SK-N-SH treated with all-trans-retinoic acid at 6 μM for 48 hours (cell line): ENCODE data around the gene CAND2.

Experiments used
- CSDC2 ChIP-seq: fragments of 250-450 bp; sonication (Bioruptor Pico); IDR thresholded peaks from 2 replicates; pipeline ENCODE4 v1.5.0; 2020; ENCODE audit warnings: mild to moderate bottlenecking, moderate library complexity
- RARB ChIP-seq: fragments of 250-450 bp; sonication (Bioruptor Pico); IDR thresholded peaks from 2 replicates; pipeline ENCODE4 v1.8.0; 2021; ENCODE audit warnings: mild to moderate bottlenecking, moderate library complexity
- SNAI2 ChIP-seq: fragments of 250-450 bp; sonication (Bioruptor Pico); IDR thresholded peaks from 2 replicates; pipeline ENCODE4 v1.5.0; 2020; ENCODE audit warnings: mild to moderate bottlenecking, moderate library complexity
- ZC3H10 ChIP-seq: fragments of 250-450 bp; sonication (Bioruptor Pico); IDR thresholded peaks from 2 replicates; pipeline ENCODE4 v1.5.1; 2021; ENCODE audit warnings: mild to moderate bottlenecking, moderate library complexity
- ZFP3 ChIP-seq: fragments of 250-450 bp; sonication (Bioruptor Pico); IDR thresholded peaks from 2 replicates; pipeline ENCODE4 v1.5.0; 2020; ENCODE audit warnings: mild to moderate bottlenecking, moderate library complexity
- ZNF8 ChIP-seq: fragments of 450-650 bp; formaldehyde crosslinking; IDR thresholded peaks from 2 replicates; pipeline ENCODE4 v1.5.0; 2020; ENCODE audit warnings: mild to moderate bottlenecking, moderate library complexity
- TF ChIP-seq, protein P1 (sequence below): fragments of 250-450 bp; sonication (Bioruptor Pico); IDR thresholded peaks from 2 replicates; pipeline ENCODE4 v1.8.0; 2020; ENCODE audit warnings: mild to moderate bottlenecking, moderate library complexity, borderline replicate concordance
- TF ChIP-seq, protein P2 (sequence below): fragments of 250-450 bp; sonication (Bioruptor Pico); IDR thresholded peaks from 2 replicates; pipeline ENCODE4 v1.5.1; 2020; ENCODE audit warnings: low read depth, mild to moderate bottlenecking, moderate library complexity

DNA sequence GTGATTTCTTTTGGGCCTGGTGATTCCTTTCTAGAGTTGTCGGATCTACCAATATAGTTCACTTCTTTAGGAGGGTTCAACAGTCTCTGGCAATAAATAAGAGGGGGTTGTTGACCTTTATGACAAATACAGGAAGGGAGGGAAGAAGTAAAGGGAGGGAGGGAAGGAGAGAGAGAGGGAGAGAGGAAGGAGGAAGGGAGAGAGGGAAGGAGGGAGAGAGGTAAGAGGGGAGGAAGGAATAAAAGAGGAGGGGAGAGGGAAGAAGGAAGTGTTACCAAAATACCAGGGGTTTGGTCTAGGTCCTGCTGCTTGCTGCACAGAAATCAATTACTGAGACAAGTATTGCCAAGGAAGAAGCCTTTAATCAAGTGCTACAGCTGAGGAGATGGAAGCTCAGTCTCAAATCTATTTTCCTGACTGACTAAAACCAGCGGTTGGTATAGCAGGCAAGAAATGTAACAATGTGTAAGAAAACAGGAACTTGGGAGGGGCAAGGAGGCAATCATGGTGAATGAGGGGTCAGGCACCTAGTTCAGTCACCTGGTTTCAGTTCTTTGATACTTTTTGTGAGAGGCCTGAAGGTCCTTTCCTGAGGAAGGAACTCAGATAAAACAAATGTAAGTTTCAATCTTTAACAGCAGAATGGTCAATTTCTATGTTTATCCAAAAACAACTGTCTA, 23.3 kb upstream of the CAND2 start:
- TF ChIP-seq, protein P1, sequence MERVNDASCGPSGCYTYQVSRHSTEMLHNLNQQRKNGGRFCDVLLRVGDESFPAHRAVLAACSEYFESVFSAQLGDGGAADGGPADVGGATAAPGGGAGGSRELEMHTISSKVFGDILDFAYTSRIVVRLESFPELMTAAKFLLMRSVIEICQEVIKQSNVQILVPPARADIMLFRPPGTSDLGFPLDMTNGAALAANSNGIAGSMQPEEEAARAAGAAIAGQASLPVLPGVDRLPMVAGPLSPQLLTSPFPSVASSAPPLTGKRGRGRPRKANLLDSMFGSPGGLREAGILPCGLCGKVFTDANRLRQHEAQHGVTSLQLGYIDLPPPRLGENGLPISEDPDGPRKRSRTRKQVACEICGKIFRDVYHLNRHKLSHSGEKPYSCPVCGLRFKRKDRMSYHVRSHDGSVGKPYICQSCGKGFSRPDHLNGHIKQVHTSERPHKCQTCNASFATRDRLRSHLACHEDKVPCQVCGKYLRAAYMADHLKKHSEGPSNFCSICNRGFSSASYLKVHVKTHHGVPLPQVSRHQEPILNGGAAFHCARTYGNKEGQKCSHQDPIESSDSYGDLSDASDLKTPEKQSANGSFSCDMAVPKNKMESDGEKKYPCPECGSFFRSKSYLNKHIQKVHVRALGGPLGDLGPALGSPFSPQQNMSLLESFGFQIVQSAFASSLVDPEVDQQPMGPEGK = no peak
- TF ChIP-seq ZFP3 (CRISPR knock-in tag) = no peak
- TF ChIP-seq RARB (CRISPR knock-in tag) = no peak
- no peak for TF ChIP-seq ZC3H10 (CRISPR knock-in tag)
- no peak for TF ChIP-seq ZNF8
- no peak for TF ChIP-seq SNAI2
- TF ChIP-seq, protein P2, sequence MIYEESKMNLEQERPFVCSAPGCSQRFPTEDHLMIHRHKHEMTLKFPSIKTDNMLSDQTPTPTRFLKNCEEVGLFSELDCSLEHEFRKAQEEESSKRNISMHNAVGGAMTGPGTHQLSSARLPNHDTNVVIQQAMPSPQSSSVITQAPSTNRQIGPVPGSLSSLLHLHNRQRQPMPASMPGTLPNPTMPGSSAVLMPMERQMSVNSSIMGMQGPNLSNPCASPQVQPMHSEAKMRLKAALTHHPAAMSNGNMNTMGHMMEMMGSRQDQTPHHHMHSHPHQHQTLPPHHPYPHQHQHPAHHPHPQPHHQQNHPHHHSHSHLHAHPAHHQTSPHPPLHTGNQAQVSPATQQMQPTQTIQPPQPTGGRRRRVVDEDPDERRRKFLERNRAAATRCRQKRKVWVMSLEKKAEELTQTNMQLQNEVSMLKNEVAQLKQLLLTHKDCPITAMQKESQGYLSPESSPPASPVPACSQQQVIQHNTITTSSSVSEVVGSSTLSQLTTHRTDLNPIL (CRISPR knock-in tag) = no peak
- no peak for TF ChIP-seq CSDC2 (CRISPR knock-in tag)
